GM12801 (cell line): ENCODE data around the gene TRIM56.

ENCODE experiments used
- TF ChIP-seq, protein P1 (sequence below): IDR thresholded peaks from one replicate; pipeline ENCODE4 v1.5.1; 2011; ENCODE audit warnings: control low read depth; ENCODE audit not compliant: insufficient read length; ENCODE audit errors: extremely low read depth

Gene TRIM56

DNA sequence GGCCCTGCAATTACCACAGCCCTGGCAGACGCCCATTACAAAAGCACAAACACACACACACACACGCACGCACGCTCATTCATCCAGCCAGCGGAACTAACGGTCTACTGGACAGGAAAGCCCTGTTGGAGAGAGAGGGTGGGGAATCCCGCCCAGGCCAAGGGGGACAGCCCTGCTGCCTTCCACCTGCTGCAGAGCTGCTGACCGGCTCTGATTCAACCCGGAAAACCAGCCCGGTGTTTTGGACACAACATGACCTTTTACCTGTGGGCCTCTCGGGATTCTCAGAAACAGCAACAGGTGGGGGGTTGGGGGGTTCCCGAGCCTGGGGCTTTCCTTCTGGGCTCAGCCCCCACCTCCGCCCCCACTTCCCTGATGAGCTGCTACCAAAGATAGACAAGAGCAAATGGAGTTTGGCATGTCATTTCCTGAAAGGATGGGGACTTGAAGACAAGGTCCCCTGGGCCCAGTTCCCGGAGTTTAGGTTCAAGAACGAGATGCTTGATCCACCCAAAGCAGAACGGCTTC, 23.1 kb downstream of the TRIM56 start:
- TF ChIP-seq, protein P1, sequence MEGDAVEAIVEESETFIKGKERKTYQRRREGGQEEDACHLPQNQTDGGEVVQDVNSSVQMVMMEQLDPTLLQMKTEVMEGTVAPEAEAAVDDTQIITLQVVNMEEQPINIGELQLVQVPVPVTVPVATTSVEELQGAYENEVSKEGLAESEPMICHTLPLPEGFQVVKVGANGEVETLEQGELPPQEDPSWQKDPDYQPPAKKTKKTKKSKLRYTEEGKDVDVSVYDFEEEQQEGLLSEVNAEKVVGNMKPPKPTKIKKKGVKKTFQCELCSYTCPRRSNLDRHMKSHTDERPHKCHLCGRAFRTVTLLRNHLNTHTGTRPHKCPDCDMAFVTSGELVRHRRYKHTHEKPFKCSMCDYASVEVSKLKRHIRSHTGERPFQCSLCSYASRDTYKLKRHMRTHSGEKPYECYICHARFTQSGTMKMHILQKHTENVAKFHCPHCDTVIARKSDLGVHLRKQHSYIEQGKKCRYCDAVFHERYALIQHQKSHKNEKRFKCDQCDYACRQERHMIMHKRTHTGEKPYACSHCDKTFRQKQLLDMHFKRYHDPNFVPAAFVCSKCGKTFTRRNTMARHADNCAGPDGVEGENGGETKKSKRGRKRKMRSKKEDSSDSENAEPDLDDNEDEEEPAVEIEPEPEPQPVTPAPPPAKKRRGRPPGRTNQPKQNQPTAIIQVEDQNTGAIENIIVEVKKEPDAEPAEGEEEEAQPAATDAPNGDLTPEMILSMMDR: no peak

DNA sequence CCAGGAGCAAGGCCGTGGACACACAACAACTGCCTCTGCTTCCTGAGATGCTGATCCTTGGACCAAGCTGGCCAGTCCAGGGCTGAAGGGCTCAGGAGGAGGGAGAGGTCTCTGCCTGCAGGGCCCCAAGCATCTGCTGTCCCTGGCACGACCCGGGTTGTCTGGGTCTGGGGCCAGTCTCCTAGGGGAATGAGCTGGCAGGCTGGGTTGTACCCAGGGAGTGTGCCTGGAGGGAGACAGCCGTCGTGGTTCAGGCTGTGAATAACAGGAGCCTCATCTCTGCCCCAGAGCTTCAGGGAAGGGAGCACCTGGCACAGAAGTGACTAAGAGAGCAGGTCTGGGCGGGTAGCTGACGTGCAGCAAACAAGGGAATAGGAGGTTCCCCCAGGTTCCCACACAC, 23.7 kb downstream of the TRIM56 start:
- TF ChIP-seq, protein P1: no peak

DNA sequence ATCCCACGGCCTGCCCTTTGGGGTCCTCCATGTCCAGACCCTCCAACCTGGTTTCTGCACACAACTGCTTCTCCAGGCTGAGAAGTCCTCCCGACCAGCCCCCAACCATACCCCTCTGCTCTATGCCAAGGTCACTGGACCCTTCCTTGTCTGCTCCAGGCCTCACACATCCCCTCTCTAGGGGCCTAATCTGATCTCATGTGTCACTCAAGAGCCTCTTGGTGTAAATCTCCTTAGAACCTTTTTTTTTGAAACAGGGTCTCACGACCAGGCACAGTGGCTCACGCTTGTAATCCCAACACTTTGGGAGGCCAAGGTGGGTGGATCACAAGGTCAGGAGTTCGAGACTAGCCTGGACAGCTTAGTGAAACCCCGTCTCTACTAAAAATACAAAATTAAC, 24.1 kb downstream of the TRIM56 start:
- TF ChIP-seq, protein P1: no peak

DNA sequence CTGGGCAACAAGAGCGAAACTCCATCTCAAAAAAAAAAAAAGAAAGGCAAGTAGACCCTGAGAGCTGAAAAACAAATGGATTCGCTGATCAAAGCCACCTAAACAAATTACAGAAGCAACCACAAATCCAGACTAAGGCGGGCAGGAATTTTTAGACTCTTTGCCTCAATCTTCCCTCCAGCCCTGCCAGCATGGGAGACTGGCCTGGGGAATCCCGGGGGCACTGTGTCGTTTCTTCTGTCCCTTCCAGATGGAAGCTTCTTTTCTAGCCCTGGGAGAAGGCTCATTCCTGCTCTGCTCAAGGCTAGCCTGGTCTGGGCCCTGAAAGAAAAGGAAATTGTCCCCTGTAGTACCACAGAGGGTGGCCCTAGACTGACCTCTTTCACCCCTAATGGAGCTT, 26.0 kb downstream of the TRIM56 start:
- TF ChIP-seq, protein P1: no peak

DNA sequence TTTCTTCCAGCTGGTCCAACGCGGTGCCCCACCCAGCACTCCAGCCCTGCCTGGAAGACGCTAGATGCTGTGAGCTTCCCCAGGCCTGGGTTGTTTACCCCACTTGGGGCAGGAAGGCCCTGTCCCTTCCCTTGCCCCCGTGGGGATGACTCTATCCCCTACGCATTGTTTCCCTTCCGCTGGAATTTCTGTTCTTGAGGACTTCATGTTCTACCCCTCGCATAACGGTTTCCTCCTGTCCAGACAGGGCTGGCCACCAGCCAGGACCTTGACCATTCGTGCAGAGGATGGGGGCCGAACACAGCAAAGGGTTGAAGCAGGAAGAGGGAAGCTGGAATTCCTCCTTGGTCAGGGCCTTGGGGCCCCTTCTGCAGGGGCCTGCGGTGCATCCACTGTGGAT, 27.0 kb downstream of the TRIM56 start:
- TF ChIP-seq, protein P1: no peak

DNA sequence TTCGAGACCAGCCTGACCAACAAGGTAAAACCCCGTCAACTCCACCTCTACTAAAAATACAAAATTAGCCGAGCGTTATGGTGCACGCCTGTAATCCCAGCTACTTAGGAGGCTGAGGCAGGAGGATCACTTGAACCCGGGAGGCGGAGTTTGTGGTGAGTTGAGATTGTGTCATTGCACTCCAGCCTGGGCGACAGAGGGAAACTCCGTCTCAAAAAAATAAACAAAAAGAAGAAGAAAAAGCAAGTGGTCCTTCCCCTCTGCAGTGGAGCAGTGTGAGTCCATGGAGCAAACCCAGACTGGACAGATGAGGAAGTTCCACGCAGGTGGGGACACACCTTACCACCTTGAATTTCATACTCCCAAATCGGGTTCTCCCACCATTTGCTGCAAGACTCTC, 28.6 kb downstream of the TRIM56 start:
- TF ChIP-seq, protein P1: no peak

DNA sequence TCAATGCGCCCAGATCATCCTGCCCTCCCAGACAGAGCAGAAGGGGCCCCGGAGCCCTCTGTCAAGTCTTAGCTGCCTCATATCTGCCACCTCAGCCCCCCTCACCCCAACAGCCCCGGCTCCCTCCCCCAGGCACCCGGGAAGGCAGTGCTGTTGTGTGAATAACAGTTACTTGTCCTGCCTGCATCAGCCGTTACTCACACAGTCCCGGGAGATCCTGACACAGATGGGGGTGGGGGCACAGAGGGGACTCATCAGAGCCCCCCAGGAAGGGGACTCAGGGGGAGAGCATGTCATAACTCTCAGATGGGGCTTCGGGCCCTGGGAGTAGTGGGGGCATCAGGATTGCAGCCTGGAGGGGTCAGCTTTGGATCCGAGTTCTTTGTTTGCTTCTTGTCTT, 29.2 kb downstream of the TRIM56 start:
- TF ChIP-seq, protein P1: no peak

DNA sequence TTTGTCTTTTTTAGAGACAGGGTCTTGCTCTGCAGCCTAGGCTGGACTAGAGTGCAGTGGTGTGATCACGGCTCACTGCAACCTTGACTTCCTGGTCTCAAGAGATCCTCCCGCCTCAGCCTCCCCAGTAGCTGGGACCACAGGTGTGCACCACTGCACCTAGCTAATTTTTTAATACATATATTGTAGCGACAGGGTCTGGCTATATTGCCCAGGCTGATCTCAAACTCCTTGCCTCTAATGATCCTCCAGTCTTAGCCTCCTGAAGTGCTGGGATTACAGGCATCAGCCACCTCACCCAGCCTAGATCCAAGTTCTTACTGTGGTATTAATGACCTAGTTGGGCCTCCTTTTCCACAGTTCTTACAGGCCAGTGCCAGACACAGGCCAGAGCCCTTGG, 29.9 kb downstream of the TRIM56 start:
- TF ChIP-seq, protein P1: no peak
